Measurements from ENCODE around the gene NEURL3.

The NEURL3 gene

GRCh38 chr2:96551605-96552314, 46.6 kb upstream of the NEURL3 start:
- TF ChIP-seq SIN3A (IDR thresholded peaks at IDR 0.05; ENCODE audit: borderline replicate concordance, insufficient read depth, low read length): no peak
- TF ChIP-seq, protein P1, sequence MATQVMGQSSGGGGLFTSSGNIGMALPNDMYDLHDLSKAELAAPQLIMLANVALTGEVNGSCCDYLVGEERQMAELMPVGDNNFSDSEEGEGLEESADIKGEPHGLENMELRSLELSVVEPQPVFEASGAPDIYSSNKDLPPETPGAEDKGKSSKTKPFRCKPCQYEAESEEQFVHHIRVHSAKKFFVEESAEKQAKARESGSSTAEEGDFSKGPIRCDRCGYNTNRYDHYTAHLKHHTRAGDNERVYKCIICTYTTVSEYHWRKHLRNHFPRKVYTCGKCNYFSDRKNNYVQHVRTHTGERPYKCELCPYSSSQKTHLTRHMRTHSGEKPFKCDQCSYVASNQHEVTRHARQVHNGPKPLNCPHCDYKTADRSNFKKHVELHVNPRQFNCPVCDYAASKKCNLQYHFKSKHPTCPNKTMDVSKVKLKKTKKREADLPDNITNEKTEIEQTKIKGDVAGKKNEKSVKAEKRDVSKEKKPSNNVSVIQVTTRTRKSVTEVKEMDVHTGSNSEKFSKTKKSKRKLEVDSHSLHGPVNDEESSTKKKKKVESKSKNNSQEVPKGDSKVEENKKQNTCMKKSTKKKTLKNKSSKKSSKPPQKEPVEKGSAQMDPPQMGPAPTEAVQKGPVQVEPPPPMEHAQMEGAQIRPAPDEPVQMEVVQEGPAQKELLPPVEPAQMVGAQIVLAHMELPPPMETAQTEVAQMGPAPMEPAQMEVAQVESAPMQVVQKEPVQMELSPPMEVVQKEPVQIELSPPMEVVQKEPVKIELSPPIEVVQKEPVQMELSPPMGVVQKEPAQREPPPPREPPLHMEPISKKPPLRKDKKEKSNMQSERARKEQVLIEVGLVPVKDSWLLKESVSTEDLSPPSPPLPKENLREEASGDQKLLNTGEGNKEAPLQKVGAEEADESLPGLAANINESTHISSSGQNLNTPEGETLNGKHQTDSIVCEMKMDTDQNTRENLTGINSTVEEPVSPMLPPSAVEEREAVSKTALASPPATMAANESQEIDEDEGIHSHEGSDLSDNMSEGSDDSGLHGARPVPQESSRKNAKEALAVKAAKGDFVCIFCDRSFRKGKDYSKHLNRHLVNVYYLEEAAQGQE (IDR thresholded peaks at IDR 0.05; ENCODE audit: insufficient read depth in 1 of 2, low read depth in 2 of 2, low read length in 2 of 2): no peak
- TF ChIP-seq TAF1 (IDR thresholded peaks at IDR 0.05; ENCODE audit: borderline replicate concordance, insufficient read depth, low read length): no peak
- no peak for TF ChIP-seq FOXP2 (optimal IDR thresholded peaks at IDR 0.05; ENCODE audit: borderline replicate concordance, extremely low read depth, extremely low read length, insufficient read depth)
- TF ChIP-seq POLR2AphosphoS5 (IDR thresholded peaks at IDR 0.05; ENCODE audit: low read depth, low read length): no peak

DNA sequence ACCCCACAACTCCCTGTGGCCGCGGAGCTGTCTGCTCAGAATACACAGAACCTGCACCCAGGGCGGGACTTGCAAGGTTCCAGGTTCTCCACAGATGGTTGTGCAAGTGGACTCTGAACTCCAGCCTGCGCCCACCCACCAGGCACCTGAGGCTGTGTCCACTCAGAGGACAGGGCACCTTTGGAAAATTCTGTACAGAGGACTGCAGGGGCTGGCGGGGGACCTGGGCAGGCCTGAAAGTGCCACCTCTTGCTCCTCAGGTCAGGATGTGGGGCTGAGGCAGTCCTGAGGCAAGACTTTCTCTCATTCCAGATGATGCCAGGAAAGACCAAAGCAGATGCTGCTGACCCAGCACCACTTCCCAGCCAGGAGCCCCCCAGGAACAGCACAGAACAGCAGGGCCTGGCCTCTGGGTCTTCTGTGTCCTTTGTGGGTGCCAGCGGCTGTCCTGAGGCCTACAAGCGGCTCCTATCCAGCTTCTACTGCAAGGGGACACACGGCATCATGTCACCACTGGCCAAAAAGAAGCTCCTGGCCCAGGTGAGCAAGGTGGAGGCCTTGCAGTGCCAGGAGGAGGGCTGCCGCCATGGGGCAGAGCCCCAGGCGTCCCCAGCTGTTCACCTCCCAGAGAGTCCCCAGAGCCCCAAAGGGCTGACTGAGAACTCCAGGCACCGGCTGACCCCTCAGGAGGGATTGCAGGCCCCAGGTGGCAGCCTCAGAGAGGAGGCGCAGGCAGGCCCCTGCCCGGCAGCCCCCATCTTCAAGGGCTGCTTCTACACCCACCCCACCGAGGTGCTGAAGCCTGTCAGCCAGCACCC, 45.8 kb upstream of the NEURL3 start:
- TF ChIP-seq TAF1 (IDR thresholded peaks at IDR 0.05; ENCODE audit: borderline replicate concordance, insufficient read depth, low read length) (no peak), POLR2AphosphoS5 (IDR thresholded peaks at IDR 0.05; ENCODE audit: low read depth, low read length) (no peak), FOXP2 (optimal IDR thresholded peaks at IDR 0.05; ENCODE audit: borderline replicate concordance, extremely low read depth, extremely low read length, insufficient read depth) (no peak), SIN3A (IDR thresholded peaks at IDR 0.05; ENCODE audit: borderline replicate concordance, insufficient read depth, low read length) (no peak)
- TF ChIP-seq, protein P1 (IDR thresholded peaks at IDR 0.05; ENCODE audit: insufficient read depth in 1 of 2, low read depth in 2 of 2, low read length in 2 of 2): no peak

DNA sequence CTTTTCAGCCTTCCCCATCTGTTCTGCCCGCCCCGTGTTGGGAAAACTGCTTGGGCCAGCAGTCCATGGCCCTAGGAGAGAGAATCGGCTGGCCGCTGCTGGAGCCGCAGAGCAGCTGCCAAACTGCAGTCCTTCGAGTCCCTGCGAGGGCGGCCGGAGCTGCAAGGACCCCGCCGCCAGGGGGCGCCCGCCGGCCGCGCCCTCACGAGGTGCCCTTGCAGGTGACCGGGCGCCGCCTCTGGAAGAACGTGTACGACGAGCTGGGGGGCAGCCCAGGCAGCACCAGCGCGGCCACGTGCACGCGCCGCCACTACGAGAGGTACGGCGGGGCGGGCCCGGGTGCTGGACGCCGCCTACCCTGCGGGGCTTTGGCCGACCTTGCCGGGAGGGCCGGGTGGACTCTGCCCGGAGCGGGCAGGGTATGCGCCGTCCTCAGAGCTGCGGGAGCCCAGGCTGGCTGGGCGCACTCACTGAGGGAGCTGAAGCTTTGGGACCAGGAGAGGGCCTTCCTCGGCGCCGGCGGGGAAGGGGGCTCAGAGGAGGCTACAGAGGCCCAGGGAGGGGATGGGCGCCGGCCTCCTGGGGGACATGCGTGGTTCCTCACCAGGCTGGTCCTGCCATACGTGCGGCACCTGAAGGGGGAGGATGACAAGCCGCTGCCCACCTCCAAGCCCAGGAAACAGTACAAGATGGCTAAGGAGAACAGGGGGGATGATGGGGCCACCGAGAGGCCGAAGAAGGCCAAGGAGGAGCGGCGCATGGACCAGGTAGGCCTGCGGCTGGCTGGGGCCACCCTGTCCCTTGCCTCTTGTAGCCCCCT, 45.0 kb upstream of the NEURL3 start:
- TF ChIP-seq FOXP2 (optimal IDR thresholded peaks at IDR 0.05; ENCODE audit: borderline replicate concordance, extremely low read depth, extremely low read length, insufficient read depth) (no peak), POLR2AphosphoS5 (IDR thresholded peaks at IDR 0.05; ENCODE audit: low read depth, low read length) (no peak), TAF1 (IDR thresholded peaks at IDR 0.05; ENCODE audit: borderline replicate concordance, insufficient read depth, low read length) (no peak)
- TF ChIP-seq, protein P1 (IDR thresholded peaks at IDR 0.05; ENCODE audit: insufficient read depth in 1 of 2, low read depth in 2 of 2, low read length in 2 of 2): no peak

DNA sequence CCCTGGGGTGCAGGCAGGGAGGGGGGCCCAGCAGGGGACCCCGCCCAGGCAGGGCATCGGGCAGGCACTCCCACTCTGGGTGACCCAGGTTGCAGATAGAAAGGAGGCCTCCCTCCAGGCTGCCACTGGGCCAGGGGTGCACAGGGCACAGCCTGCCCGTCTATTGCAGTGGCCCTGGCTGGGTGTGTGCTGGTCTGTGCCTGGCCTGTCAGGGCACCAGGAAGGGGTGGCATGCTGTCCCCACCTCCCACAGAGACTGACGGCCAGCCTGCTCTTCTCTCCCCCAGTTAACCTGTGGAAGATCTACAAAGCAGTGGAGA, 44.3 kb upstream of the NEURL3 start:
- TF ChIP-seq TAF1 (IDR thresholded peaks at IDR 0.05; ENCODE audit: borderline replicate concordance, insufficient read depth, low read length) (no peak), POLR2AphosphoS5 (IDR thresholded peaks at IDR 0.05; ENCODE audit: low read depth, low read length) (no peak), SIN3A (IDR thresholded peaks at IDR 0.05; ENCODE audit: borderline replicate concordance, insufficient read depth, low read length) (no peak), FOXP2 (optimal IDR thresholded peaks at IDR 0.05; ENCODE audit: borderline replicate concordance, extremely low read depth, extremely low read length, insufficient read depth) (no peak)
- TF ChIP-seq, protein P1 (IDR thresholded peaks at IDR 0.05; ENCODE audit: insufficient read depth in 1 of 2, low read depth in 2 of 2, low read length in 2 of 2): no peak

All from PFSK-1 (cell line).